Mammary epithelial cell (primary cell): Measurements from ENCODE around the gene ATP6V1G1.

ENCODE experiments used
- CTCF ChIP-seq, 2 donors: IDR thresholded peaks in 1 of 2; conservative IDR thresholded peaks in 1 of 2; 2 replicates each; pipeline ENCODE4 v1.5.1; 2011 to 2012; ENCODE audit warnings: inconsistent platforms in 2 of 2, low read length in 2 of 2, mild to moderate bottlenecking in 2 of 2, control low read depth in 1 of 2, low read depth in 1 of 2; ENCODE audit not compliant: insufficient read depth in 1 of 2; ENCODE audit errors: extremely low read depth in 1 of 2
- EZH2 ChIP-seq: IDR thresholded peaks from 2 replicates; pipeline ENCODE4 v1.6.1; 2012; ENCODE audit warnings: low read length, inconsistent platforms, borderline replicate concordance

GRCh38 chr9:114565204-114565603 lies 22.4 kb upstream of the ATP6V1G1 start:
- TF ChIP-seq CTCF (conservative IDR thresholded peaks at IDR 0.05 in 1 of 2, IDR thresholded peaks at IDR 0.05 in 1 of 2; ENCODE audit: extremely low read depth in 1 of 2, insufficient read depth in 1 of 2, low read depth in 1 of 2, low read length in 2 of 2) (no peak), EZH2 (no peak)
